GM12878 (cell line): ENCODE results near the gene RAD51B. TPM values are rescaled to one million over a fixed set of nuclear protein-coding genes. Genes with fewer than 3 reads are reported as not detected.
A peak's percentile ranks its signal among the peaks of the same experiment; 100 is the strongest.

Experiments used
- ATAC-seq: fragments of 200-7000 bp; cut with Tn5 transposase; 3 replicates; pipeline ENCODE4 v1.9.1; 2020; ENCODE audit warnings: mild to moderate bottlenecking, moderate library complexity
- BruUV-seq: library from RNA; stranded (reverse); fragments of 400-500 nt; replicated peaks from 2 replicates; lab custom pipeline; 2021; lab: Mats Ljungman, UMichigan
- CTCF ChIA-PET: fragments of 300-600 bp; sonication (Branson Sonifier 250); formaldehyde crosslinking; extraction: SDS; loops from one replicate; lab custom pipeline; 2021; ENCODE audit warnings: inconsistent platforms; lab: Yijun Ruan, JAX
- POLR2A ChIA-PET: fragments of 350-600 bp; formaldehyde crosslinking; extraction: SDS; loops from one replicate; lab custom pipeline; 2021; ENCODE audit warnings: inconsistent platforms; lab: Charles Lee
- RAD21 ChIA-PET: fragments of 300-600 bp; sonication (Branson Sonifier 250); formaldehyde crosslinking; loops from one replicate; lab custom pipeline; 2023; ENCODE audit warnings: antibody characterized with exemption; ENCODE audit not compliant: unreplicated experiment; lab: Charles Lee
- SMC1A ChIA-PET: fragments of 300-600 bp; sonication (Branson Sonifier 250); formaldehyde crosslinking; loops from one replicate; lab custom pipeline; 2023; ENCODE audit not compliant: unreplicated experiment, uncharacterized antibody; lab: Charles Lee
- DNase-seq: peaks from one replicate; pipeline ENCODE4 v3.0.0-alpha.2; 2011; ENCODE audit warnings: low read depth, low spot score
- FAIRE-seq: peaks from 3 replicates; lab custom pipeline; 2011; peaks lifted over from hg19 to GRCh38; lab: Jason Lieb, UNC
- H2AFZ ChIP-seq: 2 replicates; pipeline ENCODE4 v1.6.0; 2011; ENCODE audit warnings: low read depth, low read length, control low read depth; ENCODE audit not compliant: control insufficient read depth
- H3K27ac ChIP-seq: 2 replicates; pipeline ENCODE4 v1.5.1; 2011; ENCODE audit warnings: control low read depth; ENCODE audit not compliant: control insufficient read depth, insufficient read depth
- H3K27me3 ChIP-seq, 2 experiments: replicated peaks in 1 of 2; 2 replicates each; pipeline versions ENCODE4 v1.6.0 to v1.6.1; 2011; ENCODE audit warnings: low read length in 1 of 2; ENCODE audit not compliant: control insufficient read depth in 2 of 2, insufficient read depth in 2 of 2
- H3K36me3 ChIP-seq, 2 experiments: 2 replicates each; pipeline ENCODE4 v1.5.1; 2011; ENCODE audit warnings: low read length in 1 of 2; ENCODE audit not compliant: control insufficient read depth in 2 of 2, insufficient read depth in 2 of 2
- H3K4me1 ChIP-seq: 2 replicates; pipeline ENCODE4 v1.6.1; 2011; ENCODE audit warnings: mild to moderate bottlenecking, low read length, moderate library complexity, mixed read lengths; ENCODE audit not compliant: control insufficient read depth, insufficient read depth
- H3K4me2 ChIP-seq: 2 replicates; pipeline ENCODE4 v1.6.0; 2011; ENCODE audit warnings: control low read depth; ENCODE audit not compliant: control insufficient read depth, insufficient read depth
- H3K4me3 ChIP-seq: fragments of 200-600 bp; sonication (generic); 2 replicates; pipeline ENCODE4 v1.5.1; 2016
- H3K79me2 ChIP-seq: 2 replicates; pipeline ENCODE4 v1.6.0; 2011; ENCODE audit warnings: low read length; ENCODE audit not compliant: control insufficient read depth, insufficient read depth
- H3K9ac ChIP-seq: 2 replicates; pipeline ENCODE4 v1.8.0; 2011; ENCODE audit warnings: low read length, control low read depth, mixed read lengths; ENCODE audit not compliant: control insufficient read depth, insufficient read depth
- H3K9me3 ChIP-seq: replicated peaks from 3 replicates; pipeline ENCODE4 v1.5.1; 2011; ENCODE audit warnings: mild to moderate bottlenecking, low read length; ENCODE audit not compliant: control insufficient read depth, insufficient read depth
- H4K20me1 ChIP-seq: 2 replicates; pipeline ENCODE4 v1.6.0; 2011; ENCODE audit not compliant: control insufficient read depth, insufficient read depth
- EZH2 ChIP-seq: IDR thresholded peaks from 2 replicates; pipeline ENCODE4 v1.6.1; 2012; ENCODE audit warnings: low read depth, mild to moderate bottlenecking, control low read depth, inconsistent platforms, low read length, borderline replicate concordance; ENCODE audit not compliant: control insufficient read depth
- FOXK2 ChIP-seq: fragments of 450-650 bp; IDR thresholded peaks from 2 replicates; pipeline ENCODE4 v1.6.1; 2017; ENCODE audit warnings: mild to moderate bottlenecking, moderate library complexity
- IKZF1 ChIP-seq: fragments of 450-650 bp; conservative IDR thresholded peaks from 2 replicates; pipeline ENCODE4 v1.6.1; 2017; ENCODE audit warnings: antibody characterized with exemption, mild to moderate bottlenecking
- LARP7 ChIP-seq: fragments of 450-650 bp; IDR thresholded peaks from 2 replicates; pipeline ENCODE4 v1.6.1; 2017; ENCODE audit warnings: mild to moderate bottlenecking
- MTA3 ChIP-seq: IDR thresholded peaks from 2 replicates; pipeline ENCODE4 v1.6.1; 2012; ENCODE audit warnings: low read length, inconsistent platforms, borderline replicate concordance
- NBN ChIP-seq: fragments of 450-650 bp; IDR thresholded peaks from 2 replicates; pipeline ENCODE4 v1.6.1; 2016
- NFYB ChIP-seq: IDR thresholded peaks from 2 replicates; pipeline ENCODE4 v1.6.1; 2011; ENCODE audit warnings: low read depth, mild to moderate bottlenecking, low read length, improper control_type of control experiment, moderate library complexity; ENCODE audit not compliant: insufficient read depth
- NR2C1 ChIP-seq: fragments of 450-650 bp; IDR thresholded peaks from 2 replicates; pipeline ENCODE4 v1.6.1; 2017; ENCODE audit warnings: antibody characterized with exemption, mild to moderate bottlenecking, moderate library complexity
- RBBP5 ChIP-seq: fragments of 200-600 bp; sonication (generic); conservative IDR thresholded peaks from 2 replicates; pipeline ENCODE4 v1.6.1; 2016
- SMAD5 ChIP-seq: IDR thresholded peaks from 2 replicates; pipeline ENCODE4 v1.6.1; 2016; ENCODE audit warnings: antibody characterized with exemption, low read depth
- TCF12 ChIP-seq: IDR thresholded peaks from 2 replicates; pipeline ENCODE4 v1.6.1; 2011; ENCODE audit warnings: low read depth, mild to moderate bottlenecking, low read length
- WRNIP1 ChIP-seq: IDR thresholded peaks from 2 replicates; pipeline ENCODE4 v1.6.1; 2011; ENCODE audit warnings: low read depth, low read length, improper control_type of control experiment, borderline replicate concordance
- WGBS: methylation state at CpG from one replicate; pipeline ENCODE4 v1.1.6; 2016; ENCODE audit warnings: low lambda C conversion rate; ENCODE audit not compliant: insufficient replicate concordance, insufficient coverage; ENCODE audit errors: missing lambda C conversion rate; 5-methylcytosine and 5-hydroxymethylcytosine counted together
- in situ Hi-C: fragments of 300-500 bp; cut with MboI; formaldehyde crosslinking; loops from 9 replicates; pipeline ENCODE4 v1.14.3; 2018; ENCODE audit warnings: mixed read lengths
- intact Hi-C: fragments of 100-400 bp; cut with micrococcal nuclease; formaldehyde crosslinking; loops from one replicate; pipeline ENCODE4 v1.14.2; 2022; ENCODE audit not compliant: unreplicated experiment
- polyA plus RNA-seq, 11 experiments: library from polyadenylated mRNA; depleted of rRNA in 4 of 11; unstranded in 6 of 11; stranded (reverse) in 5 of 11; fragments of >200 nt; fragmentation: Nextera tagmentation in 4 of 11; fragmentation: Illumina TruSeq in 1 of 11; extraction: Ambion mirVana in 4 of 11; extraction: Trizol in 1 of 11; gene quantifications; 1 replicate in 1 of 11; 2 replicates in 10 of 11; pipeline versions ENCODE4 v1.2.1 to v1.2.3, GENCODE V29; 2011 to 2016; ENCODE audit warnings: inconsistent platforms in 2 of 11, missing spikeins in 2 of 11, low read depth in 1 of 11
- total RNA-seq, 4 experiments: library from RNA; depleted of rRNA in 3 of 4; stranded (reverse); fragments of >200 nt in 3 of 4; fragmentation: Illumina TruSeq in 1 of 4; extraction: Trizol in 1 of 4; gene quantifications; 2 replicates each; pipeline versions ENCODE4 v1.2.1 to v1.2.3, GENCODE V29; 2013 to 2021
- TF ChIP-seq, protein P1 (sequence below): fragments of 450-650 bp; formaldehyde crosslinking; IDR thresholded peaks from 2 replicates; pipeline ENCODE4 v1.5.0; 2022; ENCODE audit warnings: mild to moderate bottlenecking, missing genetic modification characterization
- TF ChIP-seq, protein P2 (sequence below): fragments of 150-350 bp; IDR thresholded peaks from 2 replicates; pipeline ENCODE4 v1.6.1; 2016; ENCODE audit warnings: low read depth, low read length

The RAD51B gene
- total and polyA plus RNA-seq, 10 of the 15 experiments (the other 5 are each of a cell fraction or from before 2014, with no cell fraction given), result 9.8 to 26.8 (median 21.3) TPM

DNA sequence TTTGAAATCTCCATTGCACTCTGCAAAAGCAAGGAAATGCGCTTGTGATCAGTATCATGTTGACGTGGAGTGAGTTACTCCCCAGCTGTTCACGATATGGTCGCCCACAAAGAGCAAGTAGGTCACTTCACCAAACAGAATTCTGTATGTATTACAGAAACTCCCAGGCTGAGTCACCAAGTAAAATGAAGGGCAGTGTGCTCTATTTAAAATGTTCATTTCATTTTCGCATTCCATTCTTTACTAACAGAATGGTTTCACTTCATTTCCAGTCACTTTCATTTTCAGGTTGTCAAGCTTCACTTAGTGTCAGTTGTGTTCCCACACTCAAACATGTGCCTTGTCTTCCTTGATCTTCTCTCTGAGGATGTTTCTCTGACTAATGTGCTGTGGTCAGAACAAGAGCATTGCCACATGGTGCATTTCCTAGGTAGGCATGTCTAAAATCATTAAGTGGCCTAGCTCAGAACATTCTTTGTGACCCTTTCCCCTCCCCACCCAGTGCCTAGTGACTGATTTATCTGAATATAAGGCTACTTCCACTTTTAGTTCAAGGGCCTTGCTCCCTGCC, 391.2 kb downstream of the RAD51B start:
- H3K36me3 ChIP-seq, result no peaks in the 10 kb centered on the region
- no peaks in the 10 kb centered on the region; the same call in 1 of the 3 replicates for H3K9me3 ChIP-seq
- no peaks in the 10 kb centered on the region for H3K27me3 ChIP-seq
- H3K4me2 ChIP-seq, result peak overlapping the region; percentile 65
- ChIA-PET POLR2A (interaction anchor here (0.7 to 1.3 kb wide), 6 partner anchors 22 to 265 kb away, joined by 3 to 7 read pairs (median 3); no protein-coding TSS in a partner anchor), SMC1A (interaction anchor here (0.7 to 4.0 kb wide), 36 partner anchors 10 to 612 kb away, joined by 3 to 23 read pairs (median 3); no protein-coding TSS in a partner anchor), CTCF (interaction anchor here (0.7 to 1.5 kb wide), 4 partner anchors 27 to 328 kb away, joined by 3 to 4 read pairs (median 4); no protein-coding TSS in a partner anchor), RAD21 (interaction anchor here (0.8 to 2.4 kb wide), 17 partner anchors 18 to 610 kb away, joined by 3 to 16 read pairs (median 4); no protein-coding TSS in a partner anchor)
- 1% methylated on average over 5 of the region's 5 CpGs for WGBS
- ATAC-seq, result peak; percentile 93
- H3K4me3 ChIP-seq, result peak overlapping the region; percentile 22; the same call in 1 of the 2 replicates
- BruUV-seq, result no TSS peak
- intact Hi-C loops, result loop anchor here (1.0 to 10.0 kb wide), 7 partner anchors 21 to 189 kb away; no protein-coding TSS in a partner anchor
- 0 out of 2 replicates have a peak overlapping the region, but pooled peaks have one; percentile 2 for H3K9ac ChIP-seq
- DNase-seq, result peak; percentile 100
- peak overlapping the region; percentile 86 for H3K27ac ChIP-seq
- in situ Hi-C loops, result no loop called here
- peaks cover 58% of the 10 kb centered on the region for H3K4me1 ChIP-seq
- H4K20me1 ChIP-seq, result no peaks in the 10 kb centered on the region
- peak overlapping the region; percentile 75 for H2AFZ ChIP-seq
- no peaks in the 10 kb centered on the region; the same call in 1 of the 2 replicates for H3K79me2 ChIP-seq
- FAIRE-seq, result peak; percentile 94
- TF ChIP-seq TCF12, result peak; percentile 90
- TF ChIP-seq FOXK2, result no peak; the same call in 1 of the 2 replicates
- TF ChIP-seq EZH2, result no peak
- TF ChIP-seq NBN, result peak; percentile 97
- TF ChIP-seq NFYB, result no peak
- peak; percentile 85 for TF ChIP-seq IKZF1
- TF ChIP-seq MTA3, result peak; percentile 92; the same call in 1 of the 2 replicates
- no peak for TF ChIP-seq NR2C1
- no peak for TF ChIP-seq LARP7
- no peak for TF ChIP-seq RBBP5
- TF ChIP-seq, protein P1, sequence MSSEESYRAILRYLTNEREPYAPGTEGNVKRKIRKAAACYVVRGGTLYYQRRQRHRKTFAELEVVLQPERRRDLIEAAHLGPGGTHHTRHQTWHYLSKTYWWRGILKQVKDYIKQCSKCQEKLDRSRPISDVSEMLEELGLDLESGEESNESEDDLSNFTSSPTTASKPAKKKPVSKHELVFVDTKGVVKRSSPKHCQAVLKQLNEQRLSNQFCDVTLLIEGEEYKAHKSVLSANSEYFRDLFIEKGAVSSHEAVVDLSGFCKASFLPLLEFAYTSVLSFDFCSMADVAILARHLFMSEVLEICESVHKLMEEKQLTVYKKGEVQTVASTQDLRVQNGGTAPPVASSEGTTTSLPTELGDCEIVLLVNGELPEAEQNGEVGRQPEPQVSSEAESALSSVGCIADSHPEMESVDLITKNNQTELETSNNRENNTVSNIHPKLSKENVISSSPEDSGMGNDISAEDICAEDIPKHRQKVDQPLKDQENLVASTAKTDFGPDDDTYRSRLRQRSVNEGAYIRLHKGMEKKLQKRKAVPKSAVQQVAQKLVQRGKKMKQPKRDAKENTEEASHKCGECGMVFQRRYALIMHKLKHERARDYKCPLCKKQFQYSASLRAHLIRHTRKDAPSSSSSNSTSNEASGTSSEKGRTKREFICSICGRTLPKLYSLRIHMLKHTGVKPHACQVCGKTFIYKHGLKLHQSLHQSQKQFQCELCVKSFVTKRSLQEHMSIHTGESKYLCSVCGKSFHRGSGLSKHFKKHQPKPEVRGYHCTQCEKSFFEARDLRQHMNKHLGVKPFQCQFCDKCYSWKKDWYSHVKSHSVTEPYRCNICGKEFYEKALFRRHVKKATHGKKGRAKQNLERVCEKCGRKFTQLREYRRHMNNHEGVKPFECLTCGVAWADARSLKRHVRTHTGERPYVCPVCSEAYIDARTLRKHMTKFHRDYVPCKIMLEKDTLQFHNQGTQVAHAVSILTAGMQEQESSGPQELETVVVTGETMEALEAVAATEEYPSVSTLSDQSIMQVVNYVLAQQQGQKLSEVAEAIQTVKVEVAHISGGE (CRISPR knock-in tag), result no peak
- TF ChIP-seq SMAD5, result no peak
- peak; percentile 53; the same call in 1 of the 2 replicates for TF ChIP-seq WRNIP1
- TF ChIP-seq, protein P2, sequence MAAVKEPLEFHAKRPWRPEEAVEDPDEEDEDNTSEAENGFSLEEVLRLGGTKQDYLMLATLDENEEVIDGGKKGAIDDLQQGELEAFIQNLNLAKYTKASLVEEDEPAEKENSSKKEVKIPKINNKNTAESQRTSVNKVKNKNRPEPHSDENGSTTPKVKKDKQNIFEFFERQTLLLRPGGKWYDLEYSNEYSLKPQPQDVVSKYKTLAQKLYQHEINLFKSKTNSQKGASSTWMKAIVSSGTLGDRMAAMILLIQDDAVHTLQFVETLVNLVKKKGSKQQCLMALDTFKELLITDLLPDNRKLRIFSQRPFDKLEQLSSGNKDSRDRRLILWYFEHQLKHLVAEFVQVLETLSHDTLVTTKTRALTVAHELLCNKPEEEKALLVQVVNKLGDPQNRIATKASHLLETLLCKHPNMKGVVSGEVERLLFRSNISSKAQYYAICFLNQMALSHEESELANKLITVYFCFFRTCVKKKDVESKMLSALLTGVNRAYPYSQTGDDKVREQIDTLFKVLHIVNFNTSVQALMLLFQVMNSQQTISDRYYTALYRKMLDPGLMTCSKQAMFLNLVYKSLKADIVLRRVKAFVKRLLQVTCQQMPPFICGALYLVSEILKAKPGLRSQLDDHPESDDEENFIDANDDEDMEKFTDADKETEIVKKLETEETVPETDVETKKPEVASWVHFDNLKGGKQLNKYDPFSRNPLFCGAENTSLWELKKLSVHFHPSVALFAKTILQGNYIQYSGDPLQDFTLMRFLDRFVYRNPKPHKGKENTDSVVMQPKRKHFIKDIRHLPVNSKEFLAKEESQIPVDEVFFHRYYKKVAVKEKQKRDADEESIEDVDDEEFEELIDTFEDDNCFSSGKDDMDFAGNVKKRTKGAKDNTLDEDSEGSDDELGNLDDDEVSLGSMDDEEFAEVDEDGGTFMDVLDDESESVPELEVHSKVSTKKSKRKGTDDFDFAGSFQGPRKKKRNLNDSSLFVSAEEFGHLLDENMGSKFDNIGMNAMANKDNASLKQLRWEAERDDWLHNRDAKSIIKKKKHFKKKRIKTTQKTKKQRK, result no peak
